GM19238 (cell line): ENCODE results near the gene DCAF7.

Experiments used
- DNase-seq: peaks from one replicate; pipeline ENCODE4 v3.0.0; 2011; ENCODE audit warnings: low spot score; ENCODE audit not compliant: insufficient read length

Gene DCAF7

DNA sequence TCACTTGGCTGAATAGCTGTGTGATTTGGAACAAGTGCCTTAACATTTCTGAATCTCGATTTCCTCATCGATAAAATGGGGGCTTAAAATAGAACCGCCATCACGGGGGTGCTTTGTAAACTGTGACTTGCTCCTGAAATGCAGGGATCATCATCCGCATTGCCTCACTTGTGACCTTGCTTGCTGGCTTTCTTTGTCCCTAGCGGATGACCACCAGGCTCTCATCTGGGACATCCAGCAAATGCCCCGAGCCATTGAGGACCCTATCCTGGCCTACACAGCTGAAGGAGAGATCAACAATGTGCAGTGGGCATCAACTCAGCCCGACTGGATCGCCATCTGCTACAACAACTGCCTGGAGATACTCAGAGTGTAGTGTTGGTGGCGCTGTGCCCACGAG is 38.5 kb downstream of the DCAF7 start:
- no peak for DNase-seq

DNA sequence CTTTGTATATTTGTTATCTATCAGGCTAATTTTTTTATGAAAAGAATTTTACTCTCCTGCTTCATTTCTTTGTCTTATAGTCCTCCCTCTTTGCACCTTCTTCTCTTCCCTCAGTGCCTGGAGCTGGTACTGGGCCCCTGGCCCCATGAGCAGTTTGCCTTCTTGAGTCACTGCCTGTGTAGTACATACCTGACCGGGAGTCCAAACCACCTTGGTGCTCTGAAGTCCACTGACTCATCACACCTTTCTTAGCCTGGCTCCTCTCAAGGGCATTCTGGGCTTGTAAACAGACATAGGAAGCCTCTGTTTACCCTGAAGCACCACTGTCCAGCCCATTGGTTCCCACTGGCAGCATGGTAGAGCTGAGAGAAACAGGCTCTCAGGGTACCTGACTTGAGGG is 39.4 kb downstream of the DCAF7 start:
- no peak for DNase-seq

DNA sequence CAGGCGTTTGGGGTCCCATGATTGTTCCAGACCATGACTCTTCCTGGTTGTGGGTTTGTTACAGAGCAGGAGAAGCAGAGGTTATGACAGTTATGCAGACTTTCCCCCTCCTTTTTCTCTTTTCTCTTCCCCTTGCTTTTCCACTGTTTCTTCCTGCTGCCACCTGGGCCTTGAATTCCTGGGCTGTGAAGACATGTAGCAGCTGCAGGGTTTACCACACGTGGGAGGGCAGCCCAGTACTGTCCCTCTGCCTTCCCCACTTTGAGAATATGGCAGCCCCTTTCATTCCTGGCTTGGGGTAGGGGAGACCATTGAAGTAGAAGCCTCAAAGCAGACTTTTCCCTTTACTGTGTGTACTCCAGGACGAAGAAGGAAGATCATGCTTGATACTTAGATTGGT is 42.5 kb downstream of the DCAF7 start:
- no peak for DNase-seq

DNA sequence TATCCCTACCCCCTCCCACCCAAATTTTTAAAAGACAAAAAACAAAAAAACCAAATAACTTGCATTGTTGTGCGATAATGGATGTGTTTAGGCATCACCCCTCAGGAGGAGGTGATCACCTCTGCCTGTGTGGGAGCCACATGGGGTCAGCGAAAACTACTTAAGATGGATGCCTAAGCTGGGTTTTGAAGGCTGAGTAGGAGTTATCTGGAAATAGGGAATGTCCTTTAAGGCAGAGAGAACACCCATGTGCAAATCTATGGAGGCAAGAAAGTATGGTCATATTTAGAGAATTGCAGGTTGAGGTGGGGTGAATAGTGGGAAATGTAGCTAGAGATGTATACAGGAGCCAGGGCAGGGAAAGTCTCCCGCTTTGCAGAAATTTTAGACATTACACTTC is 44.9 kb downstream of the DCAF7 start:
- DNase-seq = no peak

DNA sequence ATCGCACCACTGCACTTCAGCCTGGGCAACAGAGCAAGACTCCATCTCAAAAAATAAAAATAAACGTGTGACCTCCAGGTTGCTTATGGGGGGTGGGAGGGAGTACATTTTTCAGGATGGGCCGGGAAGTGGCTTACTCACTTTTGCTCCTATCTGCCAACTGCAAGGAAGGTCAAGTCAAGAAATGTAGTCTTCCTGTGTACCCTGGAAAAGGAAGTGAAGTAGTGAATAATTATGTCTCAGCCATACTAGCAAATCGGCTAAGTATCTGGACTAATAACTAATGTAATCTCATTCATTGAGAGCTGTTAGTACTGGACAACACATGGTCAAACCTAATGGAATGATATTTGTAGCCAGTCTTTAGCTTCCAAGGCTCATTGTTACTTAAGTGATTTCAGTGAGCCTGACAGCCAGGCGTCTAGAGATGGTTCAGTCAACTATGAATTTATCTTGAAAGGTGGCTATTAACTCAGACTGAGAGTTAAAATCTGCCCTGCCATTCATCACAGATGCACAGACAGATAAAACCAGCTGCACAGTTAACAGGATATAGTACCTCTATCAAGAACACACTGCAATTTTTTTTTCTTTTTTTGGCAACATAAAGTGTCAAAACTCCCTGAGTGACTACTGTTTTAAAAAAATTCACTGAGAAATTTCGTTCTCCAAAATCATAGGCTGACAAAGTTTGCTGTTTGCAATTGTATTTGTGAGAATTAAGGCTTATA is 46.7 kb downstream of the DCAF7 start:
- DNase-seq = no peak

DNA sequence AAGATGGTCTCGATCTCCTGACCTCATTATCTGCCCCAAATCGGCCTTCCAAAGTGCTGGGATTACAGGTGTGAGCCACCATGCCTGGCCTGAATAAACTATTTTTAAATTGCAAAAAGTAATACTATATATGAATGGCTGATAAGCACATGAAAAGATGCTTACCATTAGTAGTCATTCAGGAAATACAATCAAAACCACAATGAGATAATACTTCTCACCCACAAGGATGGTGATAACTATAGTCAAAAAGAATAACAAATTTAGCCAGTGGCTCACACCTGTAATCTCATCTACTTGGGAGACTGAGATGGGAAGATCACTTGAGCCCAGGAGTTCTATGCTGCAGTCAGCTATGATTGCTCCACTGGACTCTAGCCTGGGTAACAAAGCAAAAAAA is 48.0 kb downstream of the DCAF7 start:
- no peak for DNase-seq

DNA sequence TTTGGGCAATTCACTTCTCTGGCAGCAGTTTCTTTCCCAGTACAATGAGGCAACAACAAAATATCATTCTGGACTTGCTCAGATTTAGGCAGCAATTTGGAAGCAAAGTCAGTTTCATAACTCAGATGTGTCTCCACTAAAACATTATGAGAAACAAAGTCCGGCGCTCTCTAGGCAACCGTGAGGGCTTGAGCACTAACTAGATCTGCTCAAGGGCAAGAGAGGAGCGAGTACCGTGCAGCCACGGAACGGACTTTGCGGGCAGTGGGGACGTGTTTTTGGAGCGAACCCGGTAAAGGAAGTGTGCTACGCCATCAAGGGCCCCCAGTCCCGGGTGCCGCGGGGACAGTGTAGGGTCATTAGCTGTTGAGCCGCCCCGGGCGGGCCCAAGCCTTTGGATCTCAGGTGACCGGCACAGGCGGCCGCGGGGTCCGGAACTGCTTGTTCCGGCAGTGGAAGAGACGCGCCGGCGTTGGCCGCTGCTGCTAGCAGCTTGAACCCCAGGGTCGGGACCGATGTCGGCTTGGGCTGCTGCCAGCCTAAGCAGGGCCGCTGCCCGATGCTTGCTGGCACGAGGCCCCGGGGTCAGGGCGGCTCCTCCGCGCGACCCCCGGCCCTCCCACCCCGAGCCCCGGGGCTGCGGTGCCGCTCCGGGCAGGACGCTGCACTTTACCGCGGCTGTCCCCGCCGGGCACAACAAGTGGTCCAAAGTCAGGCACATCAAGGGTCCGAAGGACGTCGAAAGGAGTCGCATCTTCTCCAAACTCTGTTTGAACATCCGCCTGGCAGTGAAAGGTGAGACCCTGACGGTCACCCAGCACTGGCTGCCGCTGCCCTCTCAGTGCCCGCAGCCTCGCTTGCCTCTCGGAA is 50.5 kb downstream of the DCAF7 start, which contains the start of gene TACO1:
TSS of gene TACO1 (plus strand) at position 327 of the 870 bp plus-strand sequence. CDS start at position 516, 189 bp downstream.
- peak; percentile 65 for DNase-seq

DNA sequence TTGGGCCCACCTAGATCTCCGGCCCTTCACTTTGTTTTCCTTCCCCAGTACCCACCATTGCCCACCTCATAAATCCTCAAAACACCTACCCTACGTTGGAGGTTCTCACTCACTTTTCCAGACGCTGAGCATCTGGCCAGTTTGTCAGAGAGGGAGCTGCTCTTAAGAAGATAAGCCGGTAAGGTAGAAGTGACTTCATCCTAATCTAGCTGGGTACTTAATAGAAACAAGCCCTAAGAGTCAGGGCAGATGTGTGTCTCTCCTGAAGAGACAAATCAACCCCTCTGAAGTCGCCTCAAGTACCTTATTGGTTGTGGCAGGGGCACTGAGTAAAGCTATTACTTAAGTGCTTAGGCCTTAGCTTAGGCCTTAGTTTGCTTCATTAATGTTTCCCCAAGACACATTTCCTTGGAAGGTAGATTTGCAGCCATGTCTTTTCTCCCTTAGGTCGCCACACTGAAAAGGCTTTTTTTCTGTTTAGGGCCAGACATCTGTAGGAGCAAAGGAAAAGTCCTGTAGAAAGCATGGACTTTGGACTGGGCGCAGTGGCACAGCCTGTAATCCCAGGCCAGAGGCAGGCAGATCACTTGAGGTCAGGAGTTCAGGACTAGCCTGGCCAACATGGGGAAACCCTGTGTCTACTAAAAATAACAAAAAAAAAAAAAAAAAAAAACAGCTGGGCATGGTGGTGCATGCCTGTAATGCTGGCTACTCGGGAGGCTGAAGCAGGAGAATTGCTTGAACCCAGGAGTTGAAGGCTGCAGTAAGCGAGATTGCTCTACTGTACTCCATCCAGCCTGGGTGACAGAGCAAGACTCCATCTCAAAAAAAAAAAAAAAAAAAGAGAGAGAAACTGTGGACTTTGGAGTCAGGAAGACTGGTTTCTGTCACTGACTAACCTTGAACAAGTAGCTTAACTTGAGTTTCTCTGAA is 51.4 kb downstream of the DCAF7 start:
- no peak for DNase-seq

DNA sequence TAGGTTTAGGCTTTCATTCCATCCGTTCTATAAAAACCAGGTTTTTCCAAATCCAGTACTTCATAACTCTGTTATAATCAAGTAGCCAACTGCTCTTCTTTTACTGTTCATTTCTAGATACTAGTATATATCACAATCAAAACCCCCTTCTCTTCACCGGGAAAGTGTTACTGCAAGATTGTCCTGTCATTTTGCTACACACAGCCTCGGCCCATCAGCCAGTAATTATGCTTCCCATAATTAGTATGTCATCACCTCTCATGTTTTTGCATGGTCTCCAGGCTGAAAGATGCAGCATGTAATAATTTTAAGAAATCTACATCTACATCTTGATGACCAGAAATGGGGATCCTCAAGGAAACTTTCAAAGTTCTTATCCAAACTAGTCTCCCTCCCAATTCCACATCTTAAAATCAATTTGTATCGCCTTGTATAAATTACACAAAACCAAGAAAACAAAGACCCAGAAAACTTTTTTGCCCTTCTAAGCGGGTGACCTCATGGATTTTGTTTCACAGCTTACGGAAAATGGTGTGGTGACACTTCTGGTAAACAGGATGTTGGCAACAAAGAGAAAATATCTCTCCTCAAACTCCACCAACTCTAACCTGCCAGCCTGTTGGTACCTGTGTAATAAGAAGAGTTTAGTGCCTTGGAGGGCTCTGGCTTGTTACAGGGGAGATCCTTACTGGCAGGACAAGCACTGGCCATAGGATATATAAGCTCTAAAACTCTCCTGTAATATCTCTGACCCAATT is 59.7 kb downstream of the DCAF7 start:
- DNase-seq = no peak

DNA sequence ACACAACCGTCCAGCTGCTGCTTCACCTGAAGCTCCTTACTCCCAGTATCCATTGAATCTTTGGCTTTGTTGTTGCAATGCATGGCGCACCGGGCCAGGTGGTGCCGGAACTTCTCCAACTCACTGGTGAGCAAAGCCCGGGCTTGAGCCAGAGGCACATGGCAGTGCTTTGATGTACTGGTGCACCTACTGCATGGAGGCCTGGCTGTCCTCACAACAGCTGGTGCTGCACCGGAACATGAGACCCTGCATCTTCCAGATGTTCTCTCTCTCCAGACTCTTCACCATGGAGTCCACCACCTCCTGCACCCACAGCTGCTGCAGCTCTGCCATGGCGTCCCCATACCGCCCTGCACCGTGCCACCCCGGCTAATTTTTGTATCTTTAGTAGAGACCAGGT is 60.6 kb downstream of the DCAF7 start:
- no peak for DNase-seq

DNA sequence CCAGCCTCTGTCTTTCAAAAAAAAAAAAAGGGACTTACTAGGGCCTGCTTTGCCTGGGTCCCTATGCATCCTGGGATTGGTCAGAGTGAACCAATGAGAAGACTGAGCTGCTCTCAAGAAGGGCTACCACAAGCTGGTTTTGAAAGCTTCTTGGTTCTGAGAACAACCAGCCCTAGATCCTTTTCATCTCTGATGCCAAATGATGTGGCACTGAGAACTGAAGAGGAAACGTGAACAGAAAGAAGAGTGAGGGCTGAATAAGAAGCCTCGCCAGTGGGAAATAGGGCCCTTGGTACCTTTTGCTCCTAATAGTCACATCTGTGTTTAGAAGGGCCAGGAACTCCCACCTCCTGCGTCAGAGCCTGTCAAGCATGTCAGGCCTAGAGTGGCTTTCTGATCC is 61.1 kb downstream of the DCAF7 start:
- no peak for DNase-seq

DNA sequence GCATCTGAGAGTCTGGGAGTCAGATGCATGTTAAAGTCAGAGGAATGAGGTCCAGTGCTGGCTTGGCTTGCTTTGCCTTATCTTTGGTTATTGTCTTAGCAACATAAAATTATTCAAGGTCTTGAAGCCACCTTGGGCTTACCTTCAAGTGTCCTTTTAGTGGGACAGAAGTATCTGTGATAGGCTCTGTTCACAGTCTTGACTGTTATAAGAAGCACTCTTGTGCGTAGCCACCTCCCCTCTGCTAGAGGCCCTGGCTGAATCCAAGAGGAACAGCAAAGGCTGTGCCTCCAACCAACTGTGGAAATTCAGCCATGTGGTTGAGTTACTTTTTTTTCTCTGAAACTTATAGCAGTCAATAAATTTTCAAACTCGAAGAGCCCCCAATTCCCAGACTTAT is 63.4 kb downstream of the DCAF7 start:
- no peak for DNase-seq

DNA sequence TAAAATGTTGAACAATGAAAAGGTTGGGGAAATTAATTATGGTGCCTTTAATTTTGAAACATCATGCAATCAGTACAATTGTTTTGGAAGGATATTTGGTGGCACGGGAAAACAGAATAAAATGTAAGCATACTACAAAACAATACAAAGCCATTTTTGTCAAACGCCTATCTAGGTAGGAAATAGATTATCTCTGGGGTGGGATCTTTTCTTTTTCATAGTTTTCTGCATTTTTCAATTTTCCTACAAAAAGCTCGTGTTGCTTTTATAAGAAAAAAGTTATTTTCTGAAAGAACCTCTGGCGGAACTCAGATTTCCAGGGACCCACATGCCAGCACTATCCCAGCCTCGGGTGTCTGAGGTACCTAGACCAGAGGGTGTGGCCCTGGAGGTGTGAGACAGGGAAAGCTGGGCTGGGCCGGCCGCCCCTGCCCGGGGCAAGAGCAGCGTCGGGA is 71.0 kb downstream of the DCAF7 start:
- DNase-seq = no peak

DNA sequence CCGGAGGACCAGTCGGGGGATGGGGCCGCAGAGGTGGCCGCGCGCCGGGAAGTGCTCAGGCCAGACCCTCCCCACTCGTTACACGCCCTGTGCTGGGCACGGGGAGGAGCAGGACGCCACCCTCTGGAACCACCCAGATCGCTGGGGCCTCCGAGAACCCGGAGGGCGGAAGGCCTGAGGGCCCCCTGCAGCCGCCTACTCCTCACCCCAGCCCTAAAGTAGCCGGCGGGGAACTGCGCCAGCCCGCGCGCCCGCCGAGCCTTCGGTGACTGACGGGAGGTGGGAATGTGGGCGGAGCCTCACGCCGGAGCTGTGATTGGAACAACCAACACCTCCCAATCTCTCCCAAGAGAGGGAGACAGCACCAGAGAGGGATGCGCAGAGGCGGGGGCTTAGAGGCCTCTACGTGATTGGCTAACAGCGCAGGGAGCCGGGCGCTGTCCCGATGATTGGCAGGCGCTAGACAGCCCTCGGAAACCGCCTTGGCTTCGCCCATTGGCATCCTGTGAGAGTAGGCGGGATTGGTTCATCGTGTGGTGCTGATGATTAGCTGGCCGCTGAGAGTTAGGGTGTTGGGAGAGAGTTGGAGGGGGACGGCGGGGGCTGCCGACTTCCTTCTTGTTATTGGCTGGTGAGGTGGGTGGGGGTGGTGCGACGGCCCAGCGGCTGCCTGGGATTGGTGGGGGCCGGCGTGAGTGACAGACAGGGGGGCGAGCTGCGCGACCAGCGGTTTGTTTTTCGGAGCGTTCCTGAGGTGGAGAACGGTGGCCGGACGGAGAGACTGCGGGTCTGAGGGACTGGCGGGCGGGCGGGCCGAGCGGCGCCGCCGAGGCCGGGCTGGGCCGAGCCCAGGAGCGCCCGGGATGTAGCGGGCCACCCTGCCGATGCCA is 71.7 kb downstream of the DCAF7 start, which contains the start of gene MAP3K3:
TSS of gene MAP3K3 (plus strand) at position 734 of the 890 bp plus-strand sequence. CDS start 343 bp downstream, outside the sequence.
- DNase-seq = peak; percentile 96

DNA sequence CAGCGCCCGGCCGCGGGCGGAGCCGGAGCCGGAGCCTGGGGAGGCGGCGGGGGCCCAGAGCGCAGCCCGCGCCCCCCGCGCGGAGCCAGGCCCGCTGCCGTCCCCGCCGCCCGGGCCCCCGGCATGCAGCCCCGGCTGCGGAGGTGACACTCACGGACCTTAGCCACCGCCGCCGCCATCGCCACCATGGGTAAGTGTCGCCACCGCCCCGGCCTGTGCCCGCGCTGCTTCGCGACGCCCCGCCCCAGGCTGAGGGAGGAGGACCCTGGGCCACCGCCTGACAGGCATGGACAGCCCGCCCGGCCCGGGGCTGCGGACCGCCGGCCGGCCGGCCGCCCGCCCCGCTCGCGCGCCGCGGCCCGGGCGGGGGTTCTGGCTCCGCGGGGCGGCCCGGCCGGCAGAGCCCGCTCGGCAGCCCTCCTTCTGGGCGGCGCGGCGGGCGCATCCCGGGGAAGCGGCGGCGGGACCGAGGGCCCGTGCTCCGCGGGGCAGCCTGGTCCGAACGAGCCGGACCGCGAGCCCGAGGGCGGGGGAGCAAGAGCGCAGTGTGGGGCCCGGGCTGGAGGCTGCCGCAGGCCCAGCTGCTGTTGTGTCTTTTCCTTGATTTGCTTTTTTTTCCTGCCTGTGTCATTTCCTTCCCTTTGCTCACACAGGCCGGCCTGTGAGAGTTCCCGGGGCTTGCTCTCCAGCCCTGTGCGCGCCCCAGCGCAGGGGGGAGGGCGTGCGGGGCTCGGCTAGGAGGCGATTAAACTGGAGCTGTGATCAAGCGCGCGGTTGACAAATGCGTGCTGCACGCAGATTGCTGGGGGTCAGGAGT is 72.5 kb downstream of the DCAF7 start:
- DNase-seq = peak; percentile 67

DNA sequence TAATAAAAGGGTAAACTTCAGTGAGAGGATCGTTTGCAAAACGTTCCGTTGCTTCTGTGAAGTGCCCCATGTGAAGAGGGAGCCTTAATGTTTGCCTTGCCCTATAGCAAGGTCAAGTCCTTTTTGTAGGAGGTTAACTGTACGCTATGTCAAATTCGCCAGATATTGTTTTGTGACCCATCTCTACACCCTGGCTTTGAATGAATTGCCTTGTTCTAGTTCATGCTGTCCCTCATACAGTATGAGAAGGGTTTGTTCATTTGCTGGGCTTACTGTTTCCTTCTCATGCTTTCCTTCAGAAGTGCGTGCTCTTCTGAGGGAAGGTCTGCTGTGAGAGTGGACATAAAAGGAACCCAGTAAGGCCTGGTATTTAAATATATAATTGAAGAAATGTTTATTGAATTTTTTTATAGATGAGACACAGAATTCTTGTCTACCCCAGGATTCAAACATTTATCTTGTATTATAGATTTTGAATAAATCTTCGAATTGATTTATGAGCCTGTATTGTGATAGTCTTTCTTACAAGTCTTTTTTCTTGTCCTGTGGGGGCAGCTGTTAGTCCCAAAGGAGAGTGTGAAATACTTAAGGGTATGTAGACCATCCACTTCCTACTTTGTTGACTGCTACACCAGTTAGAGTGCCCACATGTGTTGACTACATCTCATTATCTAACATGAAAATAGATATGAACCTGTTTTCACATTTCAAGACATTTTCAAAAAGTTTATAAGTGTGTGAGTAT is 73.7 kb downstream of the DCAF7 start:
- DNase-seq = no peak

DNA sequence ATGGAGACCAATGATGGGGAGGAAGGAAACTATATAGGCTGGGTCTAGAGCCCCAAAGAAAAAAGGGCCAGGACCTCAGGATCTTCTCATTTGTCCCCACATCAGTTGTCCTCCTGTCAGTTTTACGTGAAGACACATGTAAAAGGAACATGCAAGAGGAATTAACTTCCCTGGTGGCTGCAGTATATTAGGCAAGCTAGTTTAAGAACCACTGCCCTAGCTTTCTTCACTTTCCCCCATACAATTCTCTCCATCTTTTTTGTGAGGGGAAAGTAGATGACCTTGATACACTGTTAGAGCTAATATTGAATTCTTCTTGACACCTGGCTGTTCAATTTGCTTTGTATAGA is 74.2 kb downstream of the DCAF7 start:
- DNase-seq = no peak

DNA sequence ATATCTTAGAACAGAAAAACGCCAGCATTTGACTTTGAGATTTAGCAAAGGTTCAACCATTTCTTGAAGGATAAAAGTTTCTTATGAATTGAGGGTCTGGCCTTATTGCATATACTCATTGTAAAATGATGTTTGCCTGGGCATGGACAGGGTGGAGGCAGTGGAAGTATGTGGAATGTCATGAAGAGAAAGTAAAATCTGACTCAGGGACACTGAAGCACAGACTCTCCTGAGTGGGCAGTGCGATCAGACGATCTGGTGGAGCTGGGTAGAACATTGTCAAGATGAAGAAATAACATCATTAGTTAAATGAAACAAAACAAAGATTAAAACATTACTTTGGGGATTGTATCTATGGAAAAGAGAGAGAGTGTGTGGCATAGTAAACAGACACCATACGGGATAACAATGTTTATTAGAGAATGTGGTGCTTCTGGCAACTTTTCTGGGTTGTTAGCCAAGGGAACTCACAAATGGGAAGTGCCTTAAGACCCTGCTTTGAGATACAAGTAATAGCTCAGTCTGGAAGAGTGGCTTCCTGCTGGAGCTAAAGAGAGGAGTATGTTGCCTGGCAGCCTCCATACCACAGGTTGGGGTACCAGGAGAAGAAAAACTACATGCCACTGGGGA is 76.4 kb downstream of the DCAF7 start:
- DNase-seq = no peak
